Urothelium cell line (cell line): Measurements from ENCODE around the gene RNF114.
"Not testable (repeated sequence)": the region's sequence is repeated elsewhere in the genome, so short reads cannot be mapped to it uniquely, and the experiment has no call there.

ENCODE experiments used
- DNase-seq: peaks from one replicate; pipeline ENCODE4 v3.0.0; 2011; ENCODE audit warnings: low spot score, mixed read lengths
- FAIRE-seq: peaks from 2 replicates; lab custom pipeline; 2011; peaks lifted over from hg19 to GRCh38; lab: Jason Lieb, UNC

Gene RNF114

DNA sequence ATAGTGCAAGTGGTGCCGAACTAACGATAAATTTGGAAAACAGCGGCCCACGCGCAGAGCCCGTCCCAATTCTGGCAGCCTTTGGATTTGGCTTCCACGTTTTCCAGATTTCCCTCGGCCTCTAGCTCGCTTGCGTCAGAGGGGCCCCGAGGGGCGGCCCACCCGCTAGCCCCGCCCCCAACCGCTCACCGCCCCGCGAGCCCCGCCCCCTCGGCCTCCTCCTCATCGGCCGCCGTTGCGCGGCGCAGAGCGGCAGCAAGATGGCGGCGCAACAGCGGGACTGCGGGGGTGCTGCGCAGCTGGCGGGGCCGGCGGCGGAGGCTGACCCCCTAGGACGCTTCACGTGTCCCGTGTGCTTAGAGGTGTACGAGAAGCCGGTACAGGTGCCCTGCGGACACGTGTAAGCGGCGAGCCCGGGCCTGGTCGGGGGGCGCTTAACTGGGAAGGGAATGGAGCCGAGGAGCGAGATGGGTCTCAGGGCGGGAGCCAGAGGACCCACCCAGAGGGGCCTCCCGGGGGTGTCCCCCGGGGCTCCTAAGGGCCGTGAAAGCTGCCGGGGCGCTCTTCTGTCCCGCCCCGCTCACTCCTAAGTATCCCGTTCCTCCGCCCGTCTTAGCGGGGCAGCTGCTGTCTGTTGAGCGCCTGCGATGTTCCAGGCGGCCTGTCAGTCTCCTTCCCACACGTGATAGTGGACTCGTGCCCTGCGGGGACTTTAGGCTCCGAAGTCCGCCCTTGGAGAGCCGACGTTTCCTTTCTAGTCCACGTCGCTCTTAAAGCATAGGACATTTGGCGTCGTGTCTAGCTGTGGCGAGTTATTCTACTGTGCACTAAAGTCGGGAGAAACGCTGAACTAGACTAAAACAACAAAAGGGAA, at the start of gene RNF114:
TSS of gene RNF114 (plus strand) at position 245 of the 874 bp plus-strand sequence. CDS start at position 261, 16 bp downstream.
- peak; percentile 100 for DNase-seq
- FAIRE-seq = no peak

DNA sequence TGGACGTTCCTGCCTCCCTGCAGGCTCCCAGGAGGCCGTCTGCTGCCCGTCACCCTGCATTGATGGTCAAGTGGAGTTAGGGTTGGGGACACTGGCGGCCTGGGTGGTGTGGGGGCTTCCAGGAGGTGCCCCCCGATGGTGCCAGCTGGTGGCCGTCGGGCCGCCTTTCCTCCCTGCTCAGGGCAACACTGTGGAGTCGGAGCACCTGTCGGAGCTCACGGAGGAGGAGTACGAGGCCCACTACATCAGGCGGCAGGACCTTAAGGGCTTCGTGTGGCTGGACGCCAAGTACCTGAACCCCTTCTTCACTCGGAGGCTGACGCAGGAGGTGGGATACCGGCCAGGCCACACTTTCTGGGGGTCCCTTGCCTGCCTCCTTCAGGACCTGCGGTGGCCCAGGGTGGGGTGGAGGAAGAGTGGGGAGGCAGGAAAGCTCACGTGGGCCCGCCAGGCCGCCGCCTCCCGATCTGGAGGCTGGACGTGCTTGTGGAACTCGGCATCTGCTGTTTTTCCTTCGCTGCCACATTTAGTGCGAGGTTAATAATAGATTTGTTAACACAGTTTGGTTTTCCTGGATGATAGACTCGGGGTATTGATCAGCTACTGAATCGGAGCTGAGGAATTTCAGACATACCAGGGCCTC, 49.5 kb upstream of the RNF114 start:
- DNase-seq = no peak
- FAIRE-seq = peak; percentile 35

DNA sequence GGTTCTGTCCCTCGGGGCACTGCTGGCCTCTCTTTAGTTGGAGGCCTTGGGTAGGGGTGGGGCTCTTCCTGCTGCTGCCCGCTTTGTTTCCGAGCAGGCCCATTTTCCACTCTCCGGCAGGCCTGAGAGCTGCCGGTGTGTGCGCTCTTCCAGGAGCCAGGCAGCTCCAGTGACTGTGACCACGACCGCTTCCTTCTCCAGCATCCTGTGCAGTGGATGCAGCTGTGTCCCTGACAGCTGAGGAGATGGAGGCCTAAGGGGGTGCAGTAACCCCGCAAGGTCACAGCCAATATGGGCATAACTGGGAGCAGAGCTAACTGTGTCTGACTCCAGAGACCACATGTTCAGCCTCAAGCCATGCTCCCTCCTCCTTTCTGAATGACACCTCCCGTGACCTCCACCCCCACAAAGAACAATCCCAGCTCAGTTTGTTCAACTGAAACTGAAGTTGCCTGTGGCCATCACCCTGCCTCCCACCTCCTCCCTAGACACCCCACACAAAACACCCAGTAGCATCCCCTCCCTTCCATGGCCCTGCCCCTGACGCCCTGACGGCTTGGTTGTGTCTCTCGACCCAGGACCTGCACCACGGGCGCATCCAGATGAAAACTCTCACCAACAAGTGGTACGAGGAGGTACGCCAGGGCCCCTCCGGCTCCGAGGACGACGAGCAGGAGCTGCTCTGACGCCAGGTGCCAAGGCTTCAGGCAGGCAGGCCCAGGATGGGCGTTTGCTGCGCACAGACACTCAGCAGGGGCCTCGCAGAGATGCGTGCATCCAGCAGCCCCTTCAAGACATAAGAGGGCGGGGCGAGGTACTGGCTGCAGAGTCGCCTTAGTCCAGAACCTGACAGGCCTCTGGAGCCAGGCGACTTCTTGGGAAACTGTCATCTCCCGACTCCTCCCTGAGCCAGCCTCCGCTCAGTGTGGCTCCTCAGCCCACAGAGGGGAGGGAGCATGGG, 48.7 kb upstream of the RNF114 start:
- DNase-seq (no peak), FAIRE-seq (peak; percentile 30)

DNA sequence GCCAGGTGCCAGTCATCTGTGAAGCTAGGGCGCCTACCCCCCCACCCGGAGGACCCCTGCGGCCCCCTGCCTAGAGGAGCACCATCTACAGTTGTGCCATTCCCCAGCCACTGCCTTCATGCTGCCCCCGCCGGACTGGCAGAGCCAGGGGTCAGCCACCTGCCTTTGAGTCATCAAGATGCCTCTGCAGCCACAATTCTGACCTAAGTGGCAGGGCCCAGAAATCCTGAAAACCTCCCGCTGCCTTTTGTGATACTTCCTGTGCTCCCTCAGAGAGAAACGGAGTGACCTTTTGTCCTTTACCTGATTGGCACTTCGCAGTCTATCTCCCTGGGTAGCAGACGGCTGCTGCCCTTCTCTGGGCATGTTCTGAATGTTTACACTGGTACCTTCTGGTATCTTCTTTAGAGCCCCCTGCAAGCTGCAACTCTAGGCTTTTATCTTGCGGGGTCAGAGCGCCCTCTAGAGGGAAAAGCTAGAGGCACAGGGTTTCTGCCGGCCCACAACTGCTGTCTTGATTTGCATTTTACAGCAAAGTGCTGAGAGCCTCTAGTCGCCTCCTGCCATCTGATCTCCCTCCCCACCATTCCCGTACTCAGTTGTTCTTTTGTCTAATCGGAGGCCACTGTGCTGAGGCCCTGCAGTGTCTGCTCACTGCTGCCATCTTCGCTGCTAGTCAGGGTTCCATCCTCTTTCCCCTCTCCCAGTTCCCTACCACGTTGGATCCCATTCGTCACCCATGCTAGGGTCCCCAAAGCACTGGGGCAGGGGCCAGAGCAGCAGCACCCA, 47.8 kb upstream of the RNF114 start:
- FAIRE-seq = peak; percentile 42
- peak; percentile 84 for DNase-seq

GRCh38 chr20:49889001-49889934, 46.9 kb upstream of the RNF114 start:
- DNase-seq (no peak), FAIRE-seq (peak; percentile 17)

GRCh38 chr20:49889935-49890333, 46.3 kb upstream of the RNF114 start:
- FAIRE-seq (no peak), DNase-seq (no peak)

DNA sequence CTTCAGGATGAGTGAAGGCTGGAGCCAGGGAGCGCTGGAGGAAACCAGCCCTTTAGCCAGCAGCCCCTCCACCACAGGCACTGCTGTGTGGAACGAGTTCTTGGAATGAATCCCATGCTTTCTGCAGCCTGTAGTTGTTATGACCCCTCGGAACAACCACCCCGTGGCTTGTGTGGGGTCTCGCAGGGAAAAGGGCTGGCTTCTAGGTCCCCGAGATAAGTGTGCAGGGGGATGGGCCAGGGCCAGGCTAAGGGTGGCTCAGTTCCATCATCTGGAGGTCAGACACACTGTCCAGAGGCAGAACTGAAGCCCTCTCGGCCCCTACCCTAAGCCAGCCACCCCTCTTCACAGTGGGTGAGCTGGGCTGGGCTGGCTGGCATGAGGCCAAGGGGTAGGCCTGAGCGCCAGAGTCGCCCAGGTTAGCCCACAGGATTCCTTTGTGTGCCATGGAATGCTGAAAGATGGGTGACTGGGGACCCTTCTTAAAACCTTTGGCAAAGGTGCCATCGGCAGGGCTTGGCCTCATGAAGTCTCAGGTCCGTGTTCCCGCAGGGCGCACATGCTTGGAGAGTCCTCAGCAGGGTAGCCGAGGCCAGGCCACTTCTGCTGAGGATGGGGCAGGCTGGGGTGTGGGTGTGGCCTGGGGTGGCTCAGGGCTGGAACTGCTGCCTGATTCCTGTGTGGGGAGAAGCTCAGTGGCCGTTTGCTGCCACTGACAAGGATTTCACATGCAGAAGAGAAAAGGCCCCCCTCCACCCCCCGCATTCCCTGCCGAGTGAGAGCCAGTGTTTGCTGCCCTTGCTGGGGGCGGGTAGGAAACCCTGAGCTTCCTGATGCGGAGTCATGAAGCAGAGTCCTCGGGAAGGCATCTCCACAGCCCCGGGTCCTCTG, 45.5 kb upstream of the RNF114 start:
- FAIRE-seq (peak; percentile 37), DNase-seq (no peak)

DNA sequence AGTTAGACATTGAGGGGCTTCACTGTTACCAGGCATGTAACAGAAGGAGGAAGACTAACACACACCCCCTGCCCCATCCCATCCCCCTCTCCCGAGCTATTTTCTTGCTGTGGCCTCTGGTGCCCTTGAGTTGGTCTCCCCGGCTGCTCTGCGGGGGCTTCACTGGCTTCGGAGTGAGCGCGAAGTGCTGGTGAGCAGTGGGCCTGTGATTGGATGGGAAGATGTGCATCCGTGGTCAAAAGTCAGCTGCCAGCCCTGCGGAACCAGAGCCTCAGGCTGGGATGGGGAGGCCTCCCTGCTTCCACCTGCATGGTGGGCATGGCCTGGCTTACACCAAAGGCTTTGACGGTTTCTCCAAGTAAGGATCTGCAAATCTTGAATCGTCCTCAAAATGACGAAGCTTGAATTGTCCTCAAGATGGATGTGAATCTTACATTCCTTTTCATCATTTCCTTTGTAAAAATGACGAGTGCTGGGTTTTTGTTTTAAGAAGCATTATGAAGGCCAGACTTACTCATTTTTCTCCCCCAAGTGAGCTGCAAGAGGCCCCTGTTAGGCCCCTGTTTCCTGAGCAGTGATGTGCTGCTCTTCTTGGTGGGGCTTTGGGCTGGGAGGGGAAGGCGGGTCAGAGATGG, 44.6 kb upstream of the RNF114 start:
- DNase-seq = no peak
- FAIRE-seq = peak; percentile 5

DNA sequence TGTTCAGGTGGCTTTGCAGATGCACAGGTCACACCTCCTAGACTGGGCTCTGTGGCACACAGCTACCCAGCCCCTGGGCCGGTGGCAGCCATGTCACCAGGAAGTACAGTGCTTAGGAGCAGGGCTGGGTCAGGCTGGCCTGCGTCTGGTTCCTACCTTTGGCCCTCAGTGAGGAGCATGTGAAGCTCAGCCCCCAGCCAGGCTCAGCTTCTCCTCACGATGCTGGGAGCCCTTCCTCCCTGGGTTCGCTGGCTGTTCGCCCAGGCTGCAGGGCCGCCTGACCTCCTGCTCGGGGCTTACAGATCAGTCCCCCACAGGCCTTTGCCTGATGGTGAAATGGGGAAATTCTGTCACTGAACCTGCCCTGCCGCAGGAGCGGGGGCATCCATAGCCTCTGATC, 43.9 kb upstream of the RNF114 start:
- no peak for FAIRE-seq
- no peak for DNase-seq

GRCh38 chr20:49892817-49893216, 43.4 kb upstream of the RNF114 start:
- DNase-seq = no peak
- no peak for FAIRE-seq

- no peak for DNase-seq
Observed at GRCh38 chr20:49893242-49894072, 42.7 kb upstream of the RNF114 start.

DNA sequence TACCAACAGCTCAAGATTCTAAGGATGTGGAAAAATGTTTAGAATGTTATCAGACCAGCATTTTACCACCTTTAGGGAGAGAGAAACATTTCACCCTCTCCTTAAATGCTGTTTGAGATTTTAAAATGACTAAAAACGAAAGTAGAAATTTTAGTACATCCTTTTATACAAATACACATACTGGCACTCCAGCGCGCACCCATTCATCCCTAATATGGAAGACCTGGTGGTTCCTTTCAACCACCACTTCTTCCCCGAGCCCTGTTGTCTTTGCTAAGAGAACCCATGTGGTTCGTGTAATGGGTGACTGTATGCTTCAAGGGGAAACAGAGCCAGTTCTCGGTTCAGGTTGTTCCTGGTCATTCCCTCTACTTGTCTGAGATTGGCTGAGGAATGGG, 42.1 kb upstream of the RNF114 start:
- FAIRE-seq = no peak
- DNase-seq = no peak

More at GRCh38 chr20:49893242-49894072, 42.7 kb upstream of the RNF114 start:
- FAIRE-seq = no peak

GRCh38 chr20:49895474-49896093, 40.6 kb upstream of the RNF114 start:
- DNase-seq, FAIRE-seq: not testable (repeated sequence)

GRCh38 chr20:49896204-49896603, 40.0 kb upstream of the RNF114 start:
- no peak for DNase-seq
- no peak for FAIRE-seq

DNA sequence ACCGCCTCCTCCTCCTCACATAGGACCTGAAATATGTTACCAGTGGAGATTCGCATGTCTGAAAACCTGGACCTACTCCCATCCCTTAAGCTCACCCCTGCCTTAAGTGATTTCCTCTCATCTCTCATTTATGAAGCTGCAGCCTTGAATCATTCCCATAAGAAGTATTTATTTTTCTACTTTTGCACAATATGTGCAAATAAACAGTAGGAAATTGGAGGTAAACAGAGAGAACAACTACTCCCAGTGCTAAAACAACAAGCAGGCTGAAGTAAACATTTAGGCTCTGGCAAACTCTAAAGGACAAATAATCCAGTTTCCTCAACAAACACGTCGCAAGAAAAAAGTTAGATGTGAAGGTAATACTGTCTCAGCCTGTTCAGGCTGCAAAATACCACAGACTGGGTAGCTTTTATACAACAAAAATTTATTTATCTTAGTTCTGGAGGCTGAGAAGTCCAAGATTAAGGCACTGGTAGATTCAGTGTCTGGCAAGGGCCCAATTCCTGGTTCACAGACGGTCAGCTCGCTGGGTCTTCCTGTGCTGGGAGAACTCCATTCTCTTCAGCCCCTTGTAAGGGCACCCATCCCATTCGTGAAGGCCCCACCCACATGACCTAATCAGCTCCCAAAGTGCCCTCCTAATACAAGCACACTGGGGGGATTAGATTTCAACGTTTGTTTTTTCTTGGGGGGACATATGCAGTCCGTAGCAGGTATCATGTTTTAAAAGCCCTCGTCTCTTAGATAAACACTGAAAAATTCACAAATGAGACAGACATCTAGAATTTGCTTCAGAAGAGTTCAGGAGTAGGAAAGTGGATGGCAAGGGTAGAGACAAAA, 36.4 kb upstream of the RNF114 start:
- FAIRE-seq = no peak
- no peak for DNase-seq
